Fibroblast of lung (primary cell): ENCODE measurements around the gene THSD7A. TPM values are rescaled to one million over a fixed set of nuclear protein-coding genes. Genes with fewer than 3 reads are reported as not detected.
A peak's percentile ranks its signal among the peaks of the same experiment; 100 is the strongest.

ENCODE experiments used
- DNase-seq, 2 donors: peaks; one replicate each; pipeline versions ENCODE4 v3.0.0 to v3.0.0-alpha.2; 2010; ENCODE audit warnings: low read depth in 2 of 2
- H2AFZ ChIP-seq: 2 replicates; pipeline ENCODE4 v1.5.1; 2012; ENCODE audit warnings: low read length, control low read depth, inconsistent platforms
- H3K27ac ChIP-seq: 2 replicates; pipeline ENCODE4 v1.5.1; 2011; ENCODE audit warnings: low read length, control low read depth; ENCODE audit not compliant: insufficient read depth
- H3K27me3 ChIP-seq: 2 replicates; pipeline ENCODE4 v1.5.1; 2011; ENCODE audit warnings: mild to moderate bottlenecking, low read length; ENCODE audit not compliant: control insufficient read depth, insufficient read depth
- H3K36me3 ChIP-seq: 2 replicates; pipeline ENCODE4 v1.5.1; 2011; ENCODE audit warnings: low read length; ENCODE audit not compliant: control insufficient read depth, insufficient read depth
- H3K4me1 ChIP-seq: 2 replicates; pipeline ENCODE4 v1.5.1; 2011; ENCODE audit warnings: low read length; ENCODE audit not compliant: control insufficient read depth, insufficient read depth; ENCODE audit errors: extremely low read depth
- H3K4me2 ChIP-seq: 2 replicates; pipeline ENCODE4 v1.5.1; 2011; ENCODE audit warnings: low read length, control low read depth; ENCODE audit not compliant: insufficient read depth; ENCODE audit errors: extremely low read depth
- H3K4me3 ChIP-seq, 4 experiments: fragments of 200-600 bp in 1 of 4; sonication (generic) in 1 of 4; replicated peaks in 1 of 4; 2 replicates each; pipeline ENCODE4 v1.5.1; 2011 to 2016; ENCODE audit warnings: low read length in 4 of 4, low read depth in 3 of 4, mild to moderate bottlenecking in 3 of 4, control low read depth in 2 of 4, inconsistent platforms in 1 of 4, mixed read lengths in 1 of 4; ENCODE audit not compliant: insufficient read depth in 1 of 4; ENCODE audit errors: control extremely low read depth in 1 of 4
- H3K79me2 ChIP-seq: 2 replicates; pipeline ENCODE4 v1.5.1; 2012; ENCODE audit warnings: mild to moderate bottlenecking, low read length, inconsistent platforms; ENCODE audit not compliant: control insufficient read depth, insufficient read depth
- H3K9ac ChIP-seq: 2 replicates; pipeline ENCODE4 v1.5.1; 2011; ENCODE audit warnings: mild to moderate bottlenecking, low read length, control low read depth; ENCODE audit not compliant: insufficient read depth
- H3K9me3 ChIP-seq: 2 replicates; pipeline ENCODE4 v1.5.1; 2012; ENCODE audit warnings: low read depth, low read length; ENCODE audit not compliant: control insufficient read depth, insufficient read depth
- H4K20me1 ChIP-seq: 2 replicates; pipeline ENCODE4 v1.5.1; 2011; ENCODE audit warnings: low read length; ENCODE audit not compliant: control insufficient read depth, insufficient read depth; ENCODE audit errors: extremely low read depth
- CTCF ChIP-seq, 2 donors: IDR thresholded peaks in 1 of 2; conservative IDR thresholded peaks in 1 of 2; 1 replicate in 1 of 2; 2 replicates in 1 of 2; pipeline ENCODE4 v1.5.1; 2011 to 2012; ENCODE audit warnings: low read length in 2 of 2, control low read depth in 1 of 2, inconsistent platforms in 1 of 2, low read depth in 1 of 2, mild to moderate bottlenecking in 1 of 2
- EZH2 ChIP-seq: IDR thresholded peaks from 2 replicates; pipeline ENCODE4 v1.5.1; 2012; ENCODE audit warnings: low read length, control low read depth, mild to moderate bottlenecking; ENCODE audit errors: missing control alignments
- polyA plus RNA-seq, 2 donors: library from polyadenylated mRNA; depleted of rRNA in 1 of 2; stranded (reverse) in 1 of 2; unstranded in 1 of 2; fragments of >200 nt; gene quantifications; 2 replicates each; pipeline ENCODE4 v1.2.1, GENCODE V29; 2011 to 2012; ENCODE audit warnings: missing spikeins in 1 of 2
- total RNA-seq: library from RNA; depleted of rRNA; stranded (reverse); fragments of >200 nt; gene quantifications from 2 replicates; pipeline ENCODE4 v1.2.1, GENCODE V29; 2014

Gene THSD7A
- total and polyA plus RNA-seq, 2 donors (not counting 1 experiment from before 2014, with no cell fraction given) = 0.02 to 0.83 TPM

GRCh38 chr7:11665357-11665756 lies 166.6 kb downstream of the THSD7A start:
- Histone ChIP-seq H3K27me3 (no peaks in the 10 kb centered on the region), H2AFZ (no peak overlapping the region), H3K79me2 (no peaks in the 10 kb centered on the region), H3K27ac (no peak overlapping the region), H3K4me3 (no peak overlapping the region), H3K9ac (no peak overlapping the region), H3K36me3 (no peaks in the 10 kb centered on the region), H3K4me1 (no peaks in the 10 kb centered on the region), H3K9me3 (no peaks in the 10 kb centered on the region), H3K4me2 (no peak overlapping the region), H4K20me1 (no peaks in the 10 kb centered on the region)
- peak in 1 of 2 donors; percentile 21 for DNase-seq
- TF ChIP-seq EZH2 = no peak
- no peak for TF ChIP-seq CTCF (conservative IDR thresholded peaks at IDR 0.05 in 1 of 2, IDR thresholded peaks at IDR 0.05 in 1 of 2; ENCODE audit: low read depth in 1 of 2, low read length in 2 of 2)

- Histone ChIP-seq H3K27me3 (no peaks in the 10 kb centered on the region), H3K79me2 (no peaks in the 10 kb centered on the region), H3K9ac (no peak overlapping the region), H3K9me3 (no peaks in the 10 kb centered on the region), H3K4me3 (no peak overlapping the region), H4K20me1 (no peaks in the 10 kb centered on the region), H2AFZ (no peak overlapping the region), H3K36me3 (no peaks in the 10 kb centered on the region), H3K4me1 (no peaks in the 10 kb centered on the region), H3K4me2 (no peak overlapping the region), H3K27ac (no peak overlapping the region)
- no peak for DNase-seq
- TF ChIP-seq CTCF (conservative IDR thresholded peaks at IDR 0.05 in 1 of 2, IDR thresholded peaks at IDR 0.05 in 1 of 2; ENCODE audit: low read depth in 1 of 2, low read length in 2 of 2) (no peak), EZH2 (no peak)
Measured at GRCh38 chr7:11655642-11656041, 176.4 kb downstream of the THSD7A start.

GRCh38 chr7:11655163-11655562 lies 176.8 kb downstream of the THSD7A start:
- Histone ChIP-seq H3K9me3 (no peaks in the 10 kb centered on the region), H4K20me1 (no peaks in the 10 kb centered on the region), H3K36me3 (no peaks in the 10 kb centered on the region), H3K9ac (no peak overlapping the region), H3K4me1 (no peaks in the 10 kb centered on the region), H3K27me3 (no peaks in the 10 kb centered on the region), H3K4me3 (no peak overlapping the region), H3K27ac (no peak overlapping the region), H3K4me2 (no peak overlapping the region), H3K79me2 (no peaks in the 10 kb centered on the region), H2AFZ (no peak overlapping the region)
- no peak for DNase-seq
- TF ChIP-seq EZH2 (no peak), CTCF (conservative IDR thresholded peaks at IDR 0.05 in 1 of 2, IDR thresholded peaks at IDR 0.05 in 1 of 2; ENCODE audit: low read depth in 1 of 2, low read length in 2 of 2) (no peak)
